Measurements from ENCODE around the gene MSMB.
A peak's percentile ranks its signal among the peaks of the same experiment; 100 is the strongest.

The MSMB gene

DNA sequence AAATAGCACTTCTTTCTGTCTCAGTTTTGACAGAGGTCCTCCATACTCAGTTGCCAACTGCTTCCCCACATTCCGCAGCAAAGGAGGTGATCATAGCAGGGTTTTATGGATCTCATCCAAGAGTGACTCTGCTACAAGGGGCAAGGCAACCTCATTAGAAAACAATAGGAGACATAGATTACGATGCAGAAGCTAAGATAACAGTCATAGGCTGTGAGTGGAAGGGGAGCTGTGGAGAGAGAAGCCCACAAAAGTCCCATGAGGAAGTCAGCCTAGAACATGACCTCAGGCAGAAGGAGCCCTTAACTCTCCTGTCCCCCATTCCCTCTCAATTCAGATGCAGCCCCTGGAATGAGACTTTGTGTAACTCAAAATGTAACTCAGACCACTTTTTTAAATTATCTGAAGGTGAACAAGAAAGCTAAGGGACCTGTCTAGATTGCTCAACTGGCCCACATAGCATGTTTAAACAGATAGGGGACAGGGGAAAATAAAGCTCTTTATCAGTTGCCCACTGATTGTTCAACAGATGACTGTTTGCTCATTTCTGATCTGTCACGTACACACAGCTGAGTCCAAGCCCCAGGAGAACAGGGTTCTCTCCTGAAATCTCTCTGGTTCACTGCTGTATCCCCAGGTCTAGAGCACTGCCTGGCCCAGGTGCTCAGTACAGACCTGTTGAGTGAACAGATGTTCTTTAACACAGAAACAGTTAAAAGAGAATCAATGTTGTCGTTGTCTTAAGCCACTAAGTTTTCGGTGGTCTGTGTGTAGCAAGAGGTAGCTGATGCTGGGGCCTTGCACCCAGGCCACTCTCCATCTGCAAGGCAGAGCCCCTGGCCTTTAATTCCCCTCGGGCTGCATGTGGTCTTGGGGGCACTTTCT lies 14.2 kb downstream of the MSMB start:
- no peak for DNase-seq

DNA sequence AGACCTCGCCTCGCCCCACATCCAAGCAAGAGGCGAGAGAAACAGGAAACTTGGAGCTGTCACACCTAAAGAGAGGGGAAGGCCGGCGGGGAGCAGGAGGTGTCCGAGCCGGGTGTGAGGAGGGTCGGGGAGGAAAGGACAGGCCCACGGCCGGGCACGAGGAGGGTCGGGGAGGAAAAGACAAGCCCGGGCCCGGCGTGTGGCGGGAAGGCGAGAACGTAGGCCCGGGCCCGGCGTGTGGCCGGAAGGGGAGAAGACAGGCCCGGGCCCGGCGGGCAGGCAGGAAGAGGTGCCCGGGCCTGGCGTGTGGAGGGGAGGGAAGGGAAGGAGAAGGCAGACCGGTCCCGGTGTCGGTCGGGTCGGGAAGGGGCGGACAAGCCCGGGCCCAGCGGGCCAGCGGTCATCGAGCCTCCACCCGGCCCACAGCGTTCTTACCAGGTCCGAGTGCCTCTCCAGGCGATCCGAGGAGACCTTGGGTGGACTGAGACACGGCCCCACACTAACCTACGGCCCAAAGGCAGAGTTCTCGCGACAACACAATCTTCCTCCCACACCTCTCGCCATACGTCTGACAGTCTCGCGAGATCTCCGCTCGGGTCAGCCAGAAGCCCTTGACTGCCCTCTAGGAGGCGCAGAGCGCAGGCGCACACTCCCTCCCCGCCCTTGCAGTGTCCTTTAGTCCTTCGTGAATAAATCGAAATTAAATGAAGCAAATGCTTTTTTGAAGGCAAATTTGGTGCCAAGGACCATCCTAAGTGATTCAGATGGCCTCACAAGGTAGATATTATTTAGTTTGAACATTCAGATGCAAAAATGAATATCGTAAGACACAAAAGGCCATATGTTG lies 15.8 kb downstream of the MSMB start, which contains the start of gene NCOA4:
TSS of gene NCOA4 (minus strand) at position 533 of the 847 bp plus-strand sequence. CDS start 13,943 bp downstream, outside the sequence.
- DNase-seq = peak; percentile 85

DNA sequence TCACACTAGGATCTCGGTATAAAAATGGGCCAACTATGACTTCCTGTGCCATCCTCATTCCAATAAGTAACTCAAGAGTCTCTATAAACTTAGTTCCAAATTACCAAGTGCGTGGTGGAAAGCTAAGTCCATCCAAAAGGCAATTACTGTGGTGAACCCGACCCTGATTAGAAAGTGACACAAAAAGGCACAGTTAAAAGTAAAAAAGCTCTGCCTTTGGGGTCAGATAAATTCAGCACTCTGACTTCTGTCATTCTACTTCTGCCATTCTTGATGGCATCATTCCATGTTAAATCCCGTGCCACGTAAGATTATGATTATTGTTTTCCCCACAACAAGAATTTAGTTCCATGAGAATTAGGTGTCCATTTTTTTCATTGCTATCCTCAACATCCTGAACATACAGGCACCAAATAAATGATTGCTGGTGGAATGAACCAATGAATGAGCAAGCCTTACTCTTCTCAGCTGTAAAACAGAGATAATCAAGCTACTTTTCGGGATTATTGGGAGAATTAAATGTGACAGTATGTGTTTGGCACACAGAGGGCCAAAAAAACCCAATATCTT lies 16.5 kb downstream of the MSMB start:
- no peak for DNase-seq

DNA sequence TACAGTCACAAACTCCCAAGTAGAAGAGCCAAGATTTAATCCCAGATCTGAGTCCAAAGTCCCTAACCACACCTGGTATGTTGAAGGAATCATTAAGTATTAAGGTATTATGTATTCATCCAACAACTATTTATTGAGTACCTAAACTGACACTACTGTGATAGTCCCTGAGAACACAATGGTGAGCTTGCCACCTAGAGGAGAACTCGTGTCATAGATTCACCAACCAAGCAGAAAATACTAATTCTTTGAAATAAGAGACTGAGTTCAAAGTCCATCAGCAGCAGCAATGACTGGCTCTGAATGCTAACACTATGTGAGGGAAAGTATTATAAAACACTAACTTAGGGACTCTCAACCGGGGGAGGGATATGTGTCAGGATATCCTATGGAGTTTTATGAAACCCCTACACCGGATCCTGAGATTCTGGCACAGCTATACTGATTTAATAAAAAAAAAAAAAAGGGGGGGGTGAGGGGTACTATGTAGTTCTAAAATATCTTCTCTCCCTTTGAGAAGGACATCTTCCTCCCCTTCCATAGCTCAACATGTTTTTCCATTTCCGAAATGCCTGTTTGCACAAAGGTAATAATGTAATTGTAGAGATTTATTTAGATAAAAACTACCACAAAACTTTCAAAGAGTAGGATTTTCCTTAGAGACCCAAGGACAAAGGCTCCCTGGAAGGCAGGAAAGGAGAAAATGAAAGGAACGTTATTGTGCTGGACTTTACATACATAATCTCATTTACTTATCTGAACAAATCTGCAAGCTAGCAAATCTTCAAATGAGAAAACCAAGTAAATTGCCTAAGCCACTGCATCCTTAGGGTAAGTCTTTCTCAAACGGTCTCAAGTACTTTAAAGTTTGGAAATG lies 17.2 kb downstream of the MSMB start:
- DNase-seq = peak; percentile 17

DNA sequence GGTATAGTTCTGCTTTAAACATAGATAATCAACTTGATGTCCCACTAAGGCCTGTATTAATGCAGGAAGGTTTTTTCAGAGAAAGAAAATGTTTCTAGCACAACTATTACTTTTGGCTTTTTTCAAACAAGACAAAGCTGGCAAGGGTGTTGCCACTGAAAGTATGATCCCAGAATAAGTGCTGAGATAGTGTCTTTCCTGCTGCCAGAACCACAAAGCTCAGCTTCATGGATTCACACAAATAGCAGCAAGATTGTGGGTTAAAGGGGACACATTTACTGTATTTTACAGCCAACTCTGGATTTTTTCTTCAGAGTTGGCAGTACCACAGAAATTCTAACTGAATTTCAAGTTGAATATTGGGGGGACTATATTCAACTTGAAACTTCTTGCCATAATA lies 20.0 kb downstream of the MSMB start:
- DNase-seq = no peak

- DNase-seq = no peak
Measured at GRCh38 chr10:46025406-46025805, 20.7 kb downstream of the MSMB start.

- DNase-seq = no peak
Measured at GRCh38 chr10:46024948-46025347, 21.1 kb downstream of the MSMB start.

DNA sequence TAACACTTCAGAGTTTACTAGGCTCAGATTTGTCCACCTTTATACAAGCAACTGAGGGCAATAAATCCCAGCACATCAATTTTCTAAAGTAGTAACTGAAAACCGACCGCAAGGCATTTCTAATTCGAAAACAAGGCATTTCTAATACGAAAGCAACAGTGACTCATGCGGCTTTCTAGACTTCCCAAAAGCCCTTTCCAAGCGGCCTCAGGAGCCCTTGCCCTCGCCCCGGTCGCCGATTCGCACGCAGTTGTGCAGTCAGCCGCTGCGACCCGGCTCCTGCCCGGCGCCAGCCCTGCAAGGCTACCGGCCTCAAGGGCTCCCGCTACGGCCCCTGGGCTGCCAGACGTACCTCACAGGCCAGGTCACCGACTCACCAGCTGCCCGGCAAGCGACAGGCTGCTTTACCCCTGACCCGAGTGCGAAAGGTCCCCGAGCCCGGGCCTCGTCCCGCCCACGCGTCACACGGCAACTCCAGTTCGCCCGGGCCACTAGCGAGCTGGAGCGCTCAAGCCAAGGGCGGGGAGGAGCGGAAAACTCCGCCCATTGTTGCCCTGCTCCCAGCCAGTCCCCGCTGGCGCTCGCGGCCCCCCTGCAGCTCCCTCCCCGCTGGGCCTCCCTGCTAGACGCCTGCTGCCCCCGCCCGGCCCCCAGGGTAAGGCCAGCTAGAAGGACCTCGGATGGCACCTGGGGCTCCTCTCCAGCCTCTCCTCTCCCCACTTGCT lies 22.9 kb downstream of the MSMB start:
- peak; percentile 41 for DNase-seq

GRCh38 chr10:46020344-46020657 lies 25.8 kb downstream of the MSMB start:
- no peak for DNase-seq

- no peak for DNase-seq
Measured at GRCh38 chr10:46019569-46020343, 26.3 kb downstream of the MSMB start.

- no peak for DNase-seq
Measured at GRCh38 chr10:46019177-46019528, 26.9 kb downstream of the MSMB start.

- DNase-seq = no peak
Measured at GRCh38 chr10:46018453-46019176, 27.5 kb downstream of the MSMB start.

GRCh38 chr10:46017733-46018132 lies 28.3 kb downstream of the MSMB start:
- DNase-seq = no peak

- no peak for DNase-seq
Measured at GRCh38 chr10:46016811-46017210, 29.3 kb downstream of the MSMB start.

DNA sequence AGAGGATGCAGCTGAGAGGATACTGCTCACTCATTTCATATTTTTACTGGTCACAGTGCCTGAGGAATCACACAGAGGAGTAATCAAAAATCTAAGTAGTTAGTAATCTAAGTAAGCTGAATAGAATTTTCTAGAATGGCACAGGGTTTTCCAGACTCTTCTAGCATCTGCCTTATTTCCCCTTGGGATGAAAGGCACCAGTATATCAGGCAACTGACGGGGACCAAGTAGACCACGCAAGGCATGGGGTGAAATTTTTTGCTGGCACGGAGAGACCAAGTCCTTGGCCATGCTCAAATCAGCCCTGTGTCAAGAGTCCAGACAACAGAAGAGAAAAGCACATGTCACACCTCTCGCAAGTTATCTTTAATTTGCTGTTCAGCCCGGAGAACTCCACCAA lies 29.9 kb downstream of the MSMB start:
- DNase-seq = no peak

DNA sequence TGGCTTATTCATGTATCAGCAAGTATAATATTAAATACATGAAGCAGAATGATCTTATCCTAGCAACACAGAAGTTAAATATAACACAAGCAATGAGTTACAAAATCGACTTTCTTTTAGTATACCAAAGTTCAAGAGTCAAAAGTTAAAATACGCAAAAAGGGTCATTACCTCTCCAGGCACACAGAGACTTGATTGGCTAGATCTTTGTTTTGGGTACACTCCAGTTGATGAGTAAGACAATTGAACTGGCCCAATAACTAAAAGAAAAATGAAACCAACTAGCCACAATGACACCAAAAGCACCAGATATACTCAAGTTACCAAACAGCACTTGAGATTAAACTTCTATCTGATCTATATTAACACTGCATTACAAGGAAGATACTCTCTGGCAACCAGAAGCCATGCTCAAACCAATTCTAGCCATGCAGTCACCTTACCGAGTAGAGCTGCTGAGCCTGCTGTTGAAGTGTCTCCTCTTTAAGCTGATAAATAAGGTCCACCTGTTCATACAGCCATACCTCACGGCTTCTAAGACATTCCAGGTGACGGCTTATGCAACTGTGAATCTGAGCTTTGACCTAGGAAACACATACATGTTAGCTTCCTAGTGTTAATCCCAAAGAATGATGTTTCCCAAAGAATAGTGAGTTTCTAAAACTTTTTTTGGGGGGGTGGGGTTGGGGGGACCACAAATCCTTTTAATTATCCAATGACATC lies 31.2 kb downstream of the MSMB start:
- no peak for DNase-seq

DNA sequence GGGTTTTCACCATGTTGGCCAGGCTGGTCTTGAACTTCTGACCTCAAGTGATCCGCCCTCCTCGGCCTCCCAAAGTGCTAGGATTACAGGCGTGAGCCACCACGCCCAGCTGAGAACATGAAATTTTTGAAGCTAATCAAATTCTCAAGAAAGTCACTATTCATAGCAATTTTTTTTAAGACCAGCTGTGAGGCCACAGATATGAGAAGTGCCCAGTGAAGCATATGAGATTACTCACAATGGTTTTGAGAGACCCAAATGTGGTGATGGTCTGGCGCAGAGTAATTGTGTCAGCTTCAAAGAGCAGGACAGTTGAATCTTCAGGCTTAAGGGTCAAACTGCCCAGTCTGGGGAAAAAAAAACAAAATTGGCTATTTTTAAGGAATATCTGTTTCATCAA lies 31.9 kb downstream of the MSMB start:
- DNase-seq = no peak

DNA sequence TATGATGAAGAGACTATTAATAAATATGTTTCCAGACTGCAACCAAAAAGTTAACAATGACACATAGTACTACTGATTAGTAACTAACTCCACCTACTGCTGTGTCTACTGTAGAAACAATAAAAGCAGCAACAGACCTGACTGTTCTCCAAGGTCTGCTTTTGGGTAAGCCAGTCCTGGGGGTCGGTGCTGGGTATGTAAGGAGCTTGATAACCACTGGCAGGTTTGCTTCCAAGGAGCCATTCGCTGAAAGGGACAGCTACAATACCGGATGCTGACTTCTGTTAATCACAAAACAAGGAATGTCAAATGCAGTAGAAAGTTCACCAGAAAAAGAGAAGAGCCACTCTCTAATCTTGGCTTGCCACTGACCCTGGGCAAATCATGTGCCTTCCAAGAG lies 33.3 kb downstream of the MSMB start:
- DNase-seq = no peak

DNA sequence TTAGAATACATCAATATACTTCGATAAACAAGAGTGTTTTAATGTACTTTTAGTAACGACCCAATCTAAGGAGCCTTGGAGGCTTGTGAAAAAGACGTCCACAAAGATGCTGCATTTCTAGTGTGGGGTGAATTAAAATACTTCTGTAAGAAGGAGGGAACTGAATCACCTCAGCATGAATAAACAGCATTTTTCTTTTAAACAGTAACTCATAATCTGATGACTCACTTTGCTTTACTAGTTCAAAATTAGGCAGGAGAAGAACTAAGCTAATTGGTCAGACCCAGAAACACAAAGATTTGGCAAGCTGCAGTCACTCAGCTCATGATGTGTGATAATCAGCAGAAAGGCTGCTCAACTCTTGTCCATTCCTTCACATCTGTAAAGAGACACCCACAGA lies 39.9 kb downstream of the MSMB start:
- no peak for DNase-seq

- no peak for DNase-seq
Measured at GRCh38 chr10:46005383-46005782, 40.7 kb downstream of the MSMB start.

Measured in NCI-H1436 treated with DMSO at 0.1 percent for 48 hours (cell line).